Renal cortex interstitium (tissue), 11 donors: ENCODE results near the gene BIN2. TPM values are rescaled to one million over a fixed set of nuclear protein-coding genes. Genes with fewer than 3 reads are reported as not detected.
A peak's percentile ranks its signal among the peaks of the same experiment; 100 is the strongest.

Experiments used
- DNase-seq, 11 donors: peaks; one replicate each; pipeline ENCODE4 v3.0.0-alpha.2; 2013; ENCODE audit warnings: low read depth in 9 of 11, low spot score in 4 of 11; ENCODE audit errors: extremely low read depth in 1 of 11
- polyA plus RNA-seq, 3 donors: library from polyadenylated mRNA; unstranded; fragments of 120-200 nt; gene quantifications; one replicate each; pipeline ENCODE4 v1.2.1, GENCODE V29; 2013; ENCODE audit not compliant: insufficient read length in 3 of 3

BIN2 gene
- polyA plus RNA-seq, 3 donors = 2.3 to 3.9 (median 3.2) TPM

DNA sequence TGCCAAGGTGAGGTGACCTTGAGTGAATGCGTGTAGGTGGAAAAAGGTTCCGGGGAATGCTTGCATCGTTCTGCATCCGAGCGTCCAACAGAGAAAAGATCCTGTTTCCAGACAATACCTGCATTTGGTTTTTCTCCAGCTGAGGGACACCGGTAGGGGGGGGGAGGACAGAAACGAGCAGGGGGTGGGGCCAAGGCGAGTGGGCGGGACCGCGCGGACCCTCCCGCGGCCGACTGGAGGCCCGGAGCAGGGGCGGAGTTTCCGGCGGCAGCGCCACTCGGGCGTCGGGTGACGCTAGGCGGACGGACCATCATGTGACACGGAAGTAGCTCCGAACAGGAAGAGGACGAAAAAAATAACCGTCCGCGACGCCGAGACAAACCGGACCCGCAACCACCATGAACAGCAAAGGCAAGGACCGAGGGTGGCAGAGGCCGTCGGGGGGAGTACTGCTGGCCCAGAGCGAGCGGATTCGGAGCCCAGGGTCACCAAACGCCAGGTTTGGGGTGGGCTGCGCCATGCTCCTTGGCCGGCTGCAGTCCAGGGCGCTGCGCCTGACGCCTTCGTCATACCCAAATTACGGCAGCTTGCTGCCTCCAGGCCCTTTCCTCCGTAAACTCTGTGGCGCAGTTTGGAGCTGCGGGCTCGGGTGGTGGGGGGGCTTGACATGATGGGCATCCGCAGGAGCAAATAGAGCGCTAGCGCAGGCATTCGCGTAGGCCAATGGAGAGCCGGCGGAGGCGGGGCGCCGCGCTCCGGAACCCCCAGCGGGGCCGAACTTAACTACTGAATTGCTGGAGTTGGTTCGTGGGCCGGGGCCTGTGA lies 85.3 kb downstream of the BIN2 start, which contains the start of gene DAZAP2:
Gene DAZAP2, plus strand, starts transcription at position 317 of the 825 bp plus-strand sequence. Its CDS starts 82 bp downstream, at position 399.
- DNase-seq = peak; percentile 86 to 95 (median 93)

DNA sequence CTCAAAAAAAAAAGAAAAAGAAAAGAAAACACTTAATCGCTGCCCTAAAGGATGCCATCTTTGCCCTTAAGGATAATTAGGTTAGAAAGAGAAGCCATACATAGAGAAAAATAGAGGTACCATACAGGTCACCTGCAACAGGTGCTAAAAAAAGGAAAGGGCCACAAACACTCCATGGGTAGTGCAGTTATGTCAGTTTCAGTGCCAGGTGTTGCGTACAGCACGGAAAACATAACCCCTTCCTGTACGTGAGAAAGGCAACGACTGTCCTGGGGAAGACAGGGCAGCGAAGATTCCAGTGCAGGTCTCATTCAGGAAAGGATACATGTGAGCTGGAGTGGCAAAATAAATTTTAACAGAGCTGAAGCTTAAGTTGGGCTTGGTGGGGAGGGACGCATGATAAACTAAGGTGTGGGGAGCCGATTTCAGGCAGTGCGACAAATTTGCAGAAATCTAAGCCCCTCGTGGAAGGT lies 85.9 kb downstream of the BIN2 start:
- DNase-seq = no peak

DNA sequence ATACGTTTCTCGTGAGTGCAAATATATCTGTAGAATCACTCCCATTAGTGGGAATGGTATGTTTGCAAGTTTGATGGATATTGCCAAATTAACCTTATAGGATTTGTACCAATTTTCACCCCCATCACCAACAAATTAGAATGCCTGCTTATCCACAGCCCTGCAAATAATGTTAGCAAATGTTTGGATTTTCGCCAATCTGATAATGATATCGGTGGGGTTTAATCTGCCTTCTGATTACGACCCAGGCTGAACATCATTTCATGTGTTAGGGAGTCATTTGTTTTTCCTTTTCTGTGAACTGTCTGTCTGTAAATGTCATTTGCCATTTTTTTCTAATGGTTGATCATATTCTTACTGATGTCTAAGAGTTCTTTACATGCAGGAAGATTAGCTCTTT lies 89.4 kb downstream of the BIN2 start:
- no peak for DNase-seq

DNA sequence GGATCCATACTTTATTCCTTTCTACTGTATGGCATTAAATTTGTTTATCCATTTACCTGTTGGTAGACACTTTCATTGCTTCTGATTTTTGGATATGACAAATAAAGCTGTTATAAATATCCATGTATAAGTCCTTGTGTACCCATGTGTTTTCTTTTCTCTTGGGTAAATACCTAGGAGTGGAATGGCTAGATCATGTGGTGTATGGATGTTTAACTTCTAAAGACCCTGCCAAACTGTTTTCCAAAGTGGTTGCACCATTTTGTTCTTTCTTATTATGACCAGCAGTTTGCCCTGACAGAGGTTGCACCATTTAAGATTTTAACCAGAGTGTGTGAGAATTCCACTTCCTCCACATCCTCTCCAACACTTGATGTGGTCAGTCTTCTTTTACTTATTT lies 91.3 kb downstream of the BIN2 start:
- no peak for DNase-seq

Other genes with a start within 250 kb of the BIN2 start
- gene CSRNP2, start 240.6 kb downstream of the BIN2 start, polyA plus RNA-seq = 10 to 100 TPM; 35.7 to 37.8 (median 36.2) TPM
- 10 to 100 TPM; 53.0 to 55.1 (median 54.1) TPM for gene TFCP2, start 151.0 kb downstream of the BIN2 start, polyA plus RNA-seq
- gene POU6F1, start 106.1 kb downstream of the BIN2 start, polyA plus RNA-seq = 10 to 100 TPM in 1 of 3 donors, 1 to 10 TPM in 2; 7.1 to 14.0 (median 8.0) TPM
- 100 to 1,000 TPM; 259 to 294 (median 266) TPM for gene DAZAP2, start 85.3 kb downstream of the BIN2 start, polyA plus RNA-seq
- 10 to 100 TPM; 19.2 to 21.5 (median 20.0) TPM for gene SMAGP, start 53.8 kb downstream of the BIN2 start, polyA plus RNA-seq
- not detected for gene CELA1, start 22.5 kb upstream of the BIN2 start, polyA plus RNA-seq
- 1 to 10 TPM; 5.0 to 7.0 (median 5.8) TPM for gene GALNT6, start 67.2 kb upstream of the BIN2 start, polyA plus RNA-seq
- 1 to 10 TPM; 3.2 to 4.9 (median 4.1) TPM for gene SLC4A8, start 100.7 kb upstream of the BIN2 start, polyA plus RNA-seq